Psoas muscle (tissue), 8 donors: Measurements from ENCODE around the gene FIGNL1. TPM values are rescaled to one million over a fixed set of nuclear protein-coding genes. Genes with fewer than 3 reads are reported as not detected.

Experiments used
- ATAC-seq, 4 donors: fragments of 200-7000 bp; cut with Tn5 transposase; one replicate each; pipeline ENCODE4 v1.9.1; 2020; ENCODE audit warnings: moderate library complexity in 3 of 4, mild to moderate bottlenecking in 2 of 4
- DNase-seq, 2 donors: peaks; one replicate each; pipeline ENCODE4 v3.0.0-alpha.2; 2020
- H3K27ac ChIP-seq: fragments of 200-600 bp; one replicate; pipeline ENCODE4 v1.8.0; 2022
- H3K27me3 ChIP-seq, 3 donors: fragments of 200-600 bp in 1 of 3; one replicate each; pipeline versions ENCODE4 v1.6.1 to v1.8.0; 2013 to 2022; ENCODE audit warnings: low read length in 2 of 3, mild to moderate bottlenecking in 2 of 3, moderate library complexity in 1 of 3; ENCODE audit not compliant: insufficient read depth in 3 of 3
- H3K36me3 ChIP-seq, 2 donors: fragments of 200-600 bp in 1 of 2; one replicate each; pipeline versions ENCODE4 v1.6.1 to v1.8.0; 2013 to 2022; ENCODE audit warnings: low read depth in 1 of 2, mild to moderate bottlenecking in 1 of 2, moderate library complexity in 1 of 2; ENCODE audit not compliant: insufficient read depth in 1 of 2
- H3K4me1 ChIP-seq: fragments of 200-600 bp; one replicate; pipeline ENCODE4 v1.8.0; 2022
- H3K4me3 ChIP-seq: fragments of 200-600 bp; one replicate; pipeline ENCODE4 v1.8.0; 2022; ENCODE audit warnings: mild to moderate bottlenecking
- H3K9me3 ChIP-seq: fragments of 200-600 bp; one replicate; pipeline ENCODE4 v1.8.0; 2022
- CTCF ChIP-seq: fragments of 200-600 bp; IDR thresholded peaks from one replicate; pipeline ENCODE4 v1.8.0; 2022; ENCODE audit warnings: antibody characterized with exemption
- WGBS, 3 donors: extraction: QIAGEN DNeasy Blood & Tissue Kit; methylation state at CpG; one replicate each; pipeline versions ENCODE4 v1.1.6 to v1.1.7; 2013; 5-methylcytosine and 5-hydroxymethylcytosine counted together
- intact Hi-C, 2 donors: fragments of 100-400 bp; cut with DNase I; formaldehyde crosslinking; loops; one replicate each; pipeline versions ENCODE4 v1.11.0 to v1.14.2; 2022
- polyA plus RNA-seq, 3 donors: library from polyadenylated mRNA; stranded (reverse); fragments of 200-250 nt; gene quantifications; one replicate each; pipeline ENCODE4 v1.2.3, GENCODE V29; 2013
- total RNA-seq, 4 donors: library from RNA; stranded (reverse); fragmentation: NEBNext Ultra II Directional in 2 of 4; extraction: Animal tissue kit (Norgen Biotek cat#: 25700) in 2 of 4; gene quantifications; one replicate each; pipeline versions ENCODE4 v1.2.1 to v1.2.4, GENCODE V29; 2021 to 2023
- donor health status: healthy with polysubstance abuse.
- donor health status: DM: no; HTN: no; CAD: no; lungs with moderate emphysema.
- donor health status: Bipolar disorder and iron deficiency.
- donor health status: healthy.
- donor health status: DM: yes; HTN: yes; CAD: no.
- donor health status: DM: no; HTN: no; CAD: no.
- donor health status: DM: no; HTN: no; CAD: no.
- donor health status: DM: yes; HTN: yes; CAD: no.

Gene FIGNL1
- total and polyA plus RNA-seq, 7 donors = 2.7 to 13.4 (median 7.9) TPM

DNA sequence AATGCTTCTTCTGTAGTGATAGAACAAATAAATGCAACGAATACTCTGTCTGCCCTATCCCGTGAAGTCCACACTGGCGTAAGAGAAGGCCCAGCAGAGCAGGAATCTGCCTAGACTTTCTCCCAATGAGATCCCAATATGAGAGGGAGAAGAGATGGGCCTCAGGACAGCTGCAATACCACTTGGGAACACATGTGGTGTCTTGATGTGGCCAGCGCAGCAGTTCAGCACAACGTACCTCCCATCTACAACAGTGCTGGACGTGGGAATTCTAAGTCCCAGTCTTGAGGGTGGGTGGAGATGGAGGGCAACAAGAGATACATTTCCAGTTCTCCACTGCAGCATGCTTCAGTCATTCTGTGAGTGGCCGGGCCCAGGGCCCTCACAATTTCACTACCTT is 45.8 kb downstream of the FIGNL1 start:
- peaks cover 0 to 38% (median 5%) of the 10 kb centered on the region in 3 donors for H3K27me3 ChIP-seq
- WGBS, 3 donors = 68 to 73% (median 70%) methylated on average over 7 of the region's 7 CpGs
- intact Hi-C loops = no loop called here

GRCh38 chr7:50400114-50400513 is 50.0 kb downstream of the FIGNL1 start:
- intact Hi-C loops = no loop called here
- DNase-seq = no peak
- H3K4me1 ChIP-seq = no peaks in the 10 kb centered on the region
- WGBS, 3 donors = 13 to 34% (median 23%) methylated on average over 41 of the region's 41 CpGs
- no peak overlapping the region for H3K27ac ChIP-seq
- H3K9me3 ChIP-seq = no peaks in the 10 kb centered on the region
- ATAC-seq = no peak
- TF ChIP-seq CTCF = no peak
- H3K36me3 ChIP-seq = no peaks in the 10 kb centered on the region
- peaks cover 2 to 46% (median 5%) of the 10 kb centered on the region in 3 donors for H3K27me3 ChIP-seq
- no peak overlapping the region for H3K4me3 ChIP-seq

More for the DNA sequence above, 45.8 kb downstream of the FIGNL1 start:
- H3K27ac ChIP-seq = no peak overlapping the region
- no peaks in the 10 kb centered on the region for H3K4me1 ChIP-seq
- DNase-seq (no peak), ATAC-seq (no peak)
- H3K4me3 ChIP-seq = no peak overlapping the region
- H3K36me3 ChIP-seq = no peaks in the 10 kb centered on the region
- no peak for TF ChIP-seq CTCF
- H3K9me3 ChIP-seq = no peaks in the 10 kb centered on the region

DNA sequence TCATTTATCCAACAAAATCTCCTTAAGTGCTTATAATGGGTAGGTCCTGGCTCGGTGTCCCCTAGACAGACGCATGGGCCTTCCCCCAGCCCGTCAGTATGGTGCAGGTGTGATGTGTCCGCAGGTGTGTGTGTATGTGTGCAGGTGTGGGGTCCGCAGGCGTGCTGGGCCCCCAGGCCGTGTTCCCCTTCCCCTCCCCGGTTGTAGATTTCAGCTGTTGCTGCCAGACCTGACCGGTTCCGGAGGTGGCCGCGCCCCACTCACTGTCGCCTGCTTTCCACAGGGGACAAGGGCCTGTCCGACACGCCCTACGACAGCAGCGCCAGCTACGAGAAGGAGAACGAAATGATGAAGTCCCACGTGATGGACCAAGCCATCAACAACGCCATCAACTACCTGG is 50.5 kb downstream of the FIGNL1 start:
- intact Hi-C loops = no loop called here
- Histone ChIP-seq H3K27me3 (peaks cover 2 to 46% (median 5%) of the 10 kb centered on the region in 3 donors), H3K4me3 (no peak overlapping the region), H3K36me3 (no peaks in the 10 kb centered on the region), H3K9me3 (no peaks in the 10 kb centered on the region), H3K27ac (no peak overlapping the region), H3K4me1 (no peaks in the 10 kb centered on the region)
- WGBS, 3 donors = 51 to 66% (median 59%) methylated on average over 21 of the region's 21 CpGs
- ATAC-seq (no peak), DNase-seq (no peak)
- no peak for TF ChIP-seq CTCF

- Histone ChIP-seq H3K9me3 (no peaks in the 10 kb centered on the region), H3K27ac (no peak overlapping the region), H3K4me1 (no peaks in the 10 kb centered on the region), H3K4me3 (no peak overlapping the region), H3K36me3 (no peaks in the 10 kb centered on the region), H3K27me3 (peaks cover 2 to 46% (median 3%) of the 10 kb centered on the region in 3 donors)
- intact Hi-C loops = no loop called here
- DNase-seq (no peak), ATAC-seq (no peak)
- 70 to 80% (median 75%) methylated on average over 1 of the region's 1 CpG for WGBS, 3 donors
- no peak for TF ChIP-seq CTCF
Measured at GRCh38 chr7:50399206-50399605, 50.9 kb downstream of the FIGNL1 start.

DNA sequence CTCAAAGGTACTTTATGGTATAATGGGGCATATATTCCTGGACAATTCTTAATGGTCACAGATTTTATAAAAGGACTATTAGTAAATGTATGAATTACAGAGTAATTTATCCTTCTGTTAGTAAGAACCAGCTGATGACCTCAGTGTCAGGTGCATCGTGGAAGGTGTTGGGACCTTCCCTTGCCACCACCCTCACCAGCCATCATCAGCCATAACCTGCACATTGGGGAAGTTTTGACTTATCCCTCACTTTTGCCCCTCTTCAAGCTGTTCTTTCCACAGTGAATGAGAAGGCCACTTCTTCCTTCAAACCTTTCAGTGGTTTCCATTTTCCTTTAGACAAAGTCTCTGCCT is 52.2 kb downstream of the FIGNL1 start:
- intact Hi-C loops = no loop called here
- Histone ChIP-seq H3K27ac (no peak overlapping the region), H3K4me3 (no peak overlapping the region), H3K36me3 (no peaks in the 10 kb centered on the region), H3K9me3 (no peaks in the 10 kb centered on the region), H3K27me3 (peaks cover 2 to 38% (median 3%) of the 10 kb centered on the region in 3 donors), H3K4me1 (no peaks in the 10 kb centered on the region)
- ATAC-seq (no peak), DNase-seq (no peak)
- no peak for TF ChIP-seq CTCF
- 77 to 85% (median 78%) methylated on average over 1 of the region's 1 CpG for WGBS, 3 donors
